Bronchus fibroblast of lung (primary cell): ENCODE measurements around the gene TCP11L2. TPM values are rescaled to one million over a fixed set of nuclear protein-coding genes. Genes with fewer than 3 reads are reported as not detected.

Experiments
- total RNA-seq: library from RNA; depleted of rRNA; stranded (reverse); fragments of >200 nt; gene quantifications from 2 replicates; pipeline ENCODE4 v1.2.3, GENCODE V29; 2015

The TCP11L2 gene
- 7.6 and 9.2 TPM in 2 replicates for total RNA-seq

DNA sequence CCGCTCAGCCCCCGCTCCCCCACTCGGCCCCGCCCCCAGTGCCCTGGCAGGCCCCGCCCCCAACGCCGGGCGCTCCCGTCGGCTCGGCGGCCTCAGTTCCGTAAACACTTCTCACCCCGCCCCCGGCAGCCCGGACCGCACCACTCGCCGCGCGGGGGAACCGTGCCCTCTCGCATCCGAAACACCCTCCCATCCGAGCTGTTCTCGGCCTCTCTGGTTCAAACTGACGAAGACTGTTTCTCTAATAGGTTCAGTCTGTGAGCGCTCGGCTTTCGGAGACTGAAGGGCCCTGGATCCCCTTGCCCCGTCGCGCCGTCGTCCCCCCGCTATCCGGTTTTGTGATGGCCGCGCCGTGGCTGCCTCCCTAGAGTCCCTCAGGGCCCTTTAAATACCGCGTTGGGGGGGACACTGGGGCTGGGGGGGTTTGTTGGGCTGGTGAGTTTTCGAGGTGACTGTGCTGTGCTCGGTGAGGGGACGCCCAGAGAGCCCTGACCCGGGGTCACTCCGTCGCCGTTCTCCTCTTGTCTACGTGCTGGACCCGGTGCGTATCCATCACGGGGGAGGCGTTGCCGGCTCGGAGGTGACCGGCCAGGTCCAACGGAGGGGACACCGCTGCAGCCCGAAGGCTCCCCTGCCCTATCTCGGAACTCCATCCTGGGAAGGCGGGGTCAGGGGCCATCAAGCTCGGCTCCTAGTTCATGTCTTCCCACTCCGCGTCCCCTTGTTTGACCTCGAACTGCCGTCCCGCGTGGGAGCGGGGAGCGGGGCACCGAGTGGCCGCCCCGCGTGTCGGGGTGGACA, at the start of gene TCP11L2:
Gene TCP11L2 (plus strand): TSS at position 333 of the 801 bp plus-strand sequence. CDS start 8,343 bp downstream, outside the sequence.

DNA sequence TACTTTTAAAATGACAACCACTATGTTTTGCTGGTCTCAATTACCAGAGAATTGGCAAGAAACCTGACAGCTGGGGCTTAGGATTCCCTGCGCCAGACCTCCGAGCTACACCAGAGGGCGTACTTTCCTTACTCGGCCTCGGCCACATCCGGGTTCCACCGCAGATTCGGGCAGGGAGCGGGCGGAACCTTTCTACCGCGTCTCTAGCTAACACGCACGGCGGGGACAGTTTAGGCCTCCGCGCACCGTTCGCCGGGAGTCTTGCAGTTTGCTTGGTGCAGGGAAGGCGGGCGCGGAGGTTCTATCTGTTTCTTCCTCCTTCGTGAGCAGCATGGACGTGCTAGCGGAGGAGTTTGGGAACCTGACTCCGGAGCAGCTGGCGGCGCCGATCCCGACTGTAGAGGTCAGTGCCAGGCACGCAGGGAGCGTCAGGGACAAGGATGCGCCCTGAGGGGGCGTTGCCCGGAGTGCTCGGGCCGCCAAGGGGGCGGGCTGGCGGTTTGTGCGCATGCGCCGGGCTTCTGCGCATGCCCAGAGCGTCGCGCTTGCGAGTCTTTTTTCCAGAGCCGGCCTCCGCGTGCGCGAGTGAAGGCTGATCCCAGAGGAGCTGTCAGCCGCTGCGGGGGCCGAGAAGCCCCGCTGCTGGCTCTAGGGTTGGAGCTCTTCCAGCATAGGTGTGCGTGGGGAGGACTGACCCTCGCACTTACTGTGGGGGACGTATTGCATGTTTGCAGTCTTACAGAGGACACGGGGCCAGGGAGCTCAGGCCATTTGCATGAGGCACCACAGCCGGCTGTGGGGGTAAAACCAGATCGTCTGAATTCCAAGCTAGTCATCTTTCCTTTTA, 55.2 kb downstream of the TCP11L2 start, which contains the start of gene POLR3B:
Gene POLR3B (plus strand): TSS at position 200 of the 847 bp plus-strand sequence. CDS start 132 bp downstream, at position 332.

Other genes with a start within 250 kb of the TCP11L2 start
- 3.0 and 3.5 TPM in 2 replicates for gene NUAK1, start 163.8 kb upstream of the TCP11L2 start, total RNA-seq
- 173 and 189 TPM in 2 replicates for gene CKAP4, start 54.7 kb upstream of the TCP11L2 start, total RNA-seq
- gene POLR3B, start 55.0 kb downstream of the TCP11L2 start, total RNA-seq = 9.8 and 10.1 TPM in 2 replicates